Loucy (cell line): ENCODE measurements around the gene LCE4A.

Experiments used
- H2AFZ ChIP-seq: fragments of 200-600 bp; sonication (generic); 2 replicates; pipeline ENCODE4 v1.6.0; 2016; ENCODE audit warnings: antibody characterized with exemption, mild to moderate bottlenecking, low read length, moderate library complexity
- H3F3A ChIP-seq: fragments of 200-600 bp; 2 replicates; pipeline ENCODE4 v1.6.0; 2016; ENCODE audit warnings: antibody characterized with exemption, low read depth, mild to moderate bottlenecking
- H3K27me3 ChIP-seq: fragments of 200-600 bp; sonication (generic); 2 replicates; pipeline ENCODE4 v1.6.1; 2014; ENCODE audit warnings: low read length, mild to moderate bottlenecking; ENCODE audit not compliant: insufficient read depth, poor library complexity, severe bottlenecking
- H3K36me3 ChIP-seq: fragments of 200-600 bp; sonication (generic); 2 replicates; pipeline ENCODE4 v1.6.1; 2016; ENCODE audit warnings: low read length; ENCODE audit not compliant: insufficient read depth
- H3K4me1 ChIP-seq: fragments of 200-600 bp; sonication (generic); 2 replicates; pipeline ENCODE4 v1.5.1; 2014; ENCODE audit warnings: low read length, mild to moderate bottlenecking; ENCODE audit not compliant: insufficient read depth, poor library complexity, severe bottlenecking
- H3K4me2 ChIP-seq: fragments of 200-600 bp; sonication (generic); 2 replicates; pipeline ENCODE4 v1.6.0; 2014; ENCODE audit warnings: antibody characterized with exemption, low read length, low read depth, mild to moderate bottlenecking; ENCODE audit not compliant: poor library complexity, severe bottlenecking
- H3K4me3 ChIP-seq: fragments of 200-600 bp; sonication (generic); 2 replicates; pipeline ENCODE4 v1.5.1; 2014; ENCODE audit warnings: low read length, mild to moderate bottlenecking, mixed read lengths; ENCODE audit not compliant: poor library complexity, severe bottlenecking
- H3K79me2 ChIP-seq: fragments of 200-600 bp; sonication (generic); 2 replicates; pipeline ENCODE4 v1.6.1; 2014; ENCODE audit warnings: low read length; ENCODE audit not compliant: insufficient read depth
- H3K9ac ChIP-seq: fragments of 200-600 bp; sonication (generic); 2 replicates; pipeline ENCODE4 v1.6.0; 2014; ENCODE audit warnings: mild to moderate bottlenecking, low read depth, low read length, moderate library complexity; ENCODE audit not compliant: poor library complexity, severe bottlenecking
- H3K9me2 ChIP-seq: fragments of 200-600 bp; sonication (generic); replicated peaks from 2 replicates; pipeline ENCODE4 v1.6.1; 2016; ENCODE audit warnings: low read depth, low read length, mixed read lengths
- H3K9me3 ChIP-seq: fragments of 200-600 bp; sonication (generic); 2 replicates; pipeline ENCODE4 v1.6.1; 2014; ENCODE audit warnings: mild to moderate bottlenecking, antibody characterized with exemption, low read length, low read depth; ENCODE audit not compliant: insufficient read depth
- H4K20me1 ChIP-seq: fragments of 200-600 bp; sonication (generic); 2 replicates; pipeline ENCODE4 v1.6.0; 2014; ENCODE audit warnings: antibody characterized with exemption, low read length, mild to moderate bottlenecking; ENCODE audit not compliant: insufficient read depth, poor library complexity, severe bottlenecking
- CTCF ChIP-seq: fragments of 200-600 bp; sonication (generic); conservative IDR thresholded peaks from 2 replicates; pipeline ENCODE4 v1.5.1; 2014; ENCODE audit warnings: mild to moderate bottlenecking, antibody characterized with exemption, low read length
- EZH2phosphoT487 ChIP-seq: fragments of 200-600 bp; IDR thresholded peaks from 2 replicates; pipeline ENCODE4 v1.6.1; 2018; ENCODE audit warnings: antibody characterized with exemption, mild to moderate bottlenecking, moderate library complexity, borderline replicate concordance

The LCE4A gene

GRCh38 chr1:152737997-152738396, 30.0 kb downstream of the LCE4A start:
- Histone ChIP-seq H3K36me3 (no peaks in the 10 kb centered on the region), H3K4me3 (no peak overlapping the region), H3F3A (no peaks in the 10 kb centered on the region), H3K4me1 (no peaks in the 10 kb centered on the region), H2AFZ (no peak overlapping the region), H3K9ac (no peak overlapping the region), H3K79me2 (no peaks in the 10 kb centered on the region), H3K9me3 (no peaks in the 10 kb centered on the region), H3K27me3 (no peaks in the 10 kb centered on the region), H4K20me1 (no peaks in the 10 kb centered on the region), H3K4me2 (no peak overlapping the region), H3K9me2 (no peaks in the 10 kb centered on the region)
- TF ChIP-seq CTCF, result no peak
- TF ChIP-seq EZH2phosphoT487, result no peak

- Histone ChIP-seq H3F3A (no peaks in the 10 kb centered on the region), H3K27me3 (no peaks in the 10 kb centered on the region), H3K36me3 (no peaks in the 10 kb centered on the region), H3K9ac (no peak overlapping the region), H4K20me1 (no peaks in the 10 kb centered on the region), H3K9me3 (no peaks in the 10 kb centered on the region), H3K4me2 (no peak overlapping the region), H2AFZ (no peak overlapping the region), H3K4me1 (no peaks in the 10 kb centered on the region), H3K4me3 (no peak overlapping the region), H3K79me2 (no peaks in the 10 kb centered on the region), H3K9me2 (no peaks in the 10 kb centered on the region)
- TF ChIP-seq EZH2phosphoT487 (no peak), CTCF (no peak)
Measured at GRCh38 chr1:152739841-152740240, 31.9 kb downstream of the LCE4A start.

GRCh38 chr1:152741656-152742055, 33.7 kb downstream of the LCE4A start:
- no peak overlapping the region for H3K4me3 ChIP-seq
- H3K9ac ChIP-seq, result no peak overlapping the region
- no peaks in the 10 kb centered on the region for H3K9me3 ChIP-seq
- no peaks in the 10 kb centered on the region for H3K9me2 ChIP-seq
- H3F3A ChIP-seq, result no peaks in the 10 kb centered on the region
- H3K36me3 ChIP-seq, result no peaks in the 10 kb centered on the region
- TF ChIP-seq CTCF (no peak), EZH2phosphoT487 (no peak)
- H2AFZ ChIP-seq, result no peak overlapping the region
- H3K79me2 ChIP-seq, result no peaks in the 10 kb centered on the region
- no peak overlapping the region for H3K4me2 ChIP-seq
- no peaks in the 10 kb centered on the region for H3K27me3 ChIP-seq
- H4K20me1 ChIP-seq, result no peaks in the 10 kb centered on the region
- H3K4me1 ChIP-seq, result no peaks in the 10 kb centered on the region
